HG02973 (cell line): ENCODE results near the gene CSK.

Experiments used
- ATAC-seq: cut with Tn5 transposase; IDR thresholded peaks from one replicate; pipeline ENCODE4 v1.9.1; 2021; ENCODE audit warnings: moderate library complexity; ENCODE audit not compliant: unreplicated experiment

The CSK gene

GRCh38 chr15:74786551-74787165 lies 4.8 kb downstream of the CSK start:
- no peak for ATAC-seq

- peak; percentile 36 for ATAC-seq
These were observed 5.6 kb downstream of the CSK start for GRCh38 chr15:74787251-74788041.

DNA sequence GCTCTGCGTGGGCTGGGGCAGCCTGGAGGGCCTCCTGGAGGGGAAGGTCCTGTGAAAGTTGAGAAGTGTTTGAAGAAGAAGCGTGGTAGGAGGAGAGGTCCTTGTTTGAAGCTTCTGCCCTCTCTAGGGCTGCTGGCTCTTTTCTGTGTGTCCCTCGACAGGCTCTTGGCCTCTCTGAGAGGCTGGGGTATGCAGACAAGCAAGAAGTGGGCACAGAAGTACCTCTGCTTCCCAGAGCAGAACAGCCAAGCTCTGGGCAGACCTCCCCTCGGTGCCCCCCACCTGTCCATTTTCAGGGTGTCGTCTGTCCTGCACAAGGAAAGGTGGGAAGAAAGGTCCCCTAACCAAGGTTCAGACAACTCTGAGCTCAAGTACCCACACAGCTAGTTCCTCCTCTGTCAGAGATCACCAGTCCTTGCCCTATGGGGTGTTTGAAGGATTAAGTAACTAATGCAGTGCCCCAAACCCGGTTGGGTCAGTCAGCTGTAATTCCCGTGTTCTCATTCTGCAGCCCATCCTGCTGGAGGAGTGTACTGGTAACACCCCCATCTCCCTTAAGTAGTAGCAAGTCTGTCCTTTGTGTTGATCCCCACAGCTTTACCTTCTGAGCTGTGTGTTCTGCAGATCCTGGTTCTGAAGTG lies 6.3 kb downstream of the CSK start:
- no peak for ATAC-seq

GRCh38 chr15:74788683-74789151 lies 6.8 kb downstream of the CSK start:
- ATAC-seq = no peak

DNA sequence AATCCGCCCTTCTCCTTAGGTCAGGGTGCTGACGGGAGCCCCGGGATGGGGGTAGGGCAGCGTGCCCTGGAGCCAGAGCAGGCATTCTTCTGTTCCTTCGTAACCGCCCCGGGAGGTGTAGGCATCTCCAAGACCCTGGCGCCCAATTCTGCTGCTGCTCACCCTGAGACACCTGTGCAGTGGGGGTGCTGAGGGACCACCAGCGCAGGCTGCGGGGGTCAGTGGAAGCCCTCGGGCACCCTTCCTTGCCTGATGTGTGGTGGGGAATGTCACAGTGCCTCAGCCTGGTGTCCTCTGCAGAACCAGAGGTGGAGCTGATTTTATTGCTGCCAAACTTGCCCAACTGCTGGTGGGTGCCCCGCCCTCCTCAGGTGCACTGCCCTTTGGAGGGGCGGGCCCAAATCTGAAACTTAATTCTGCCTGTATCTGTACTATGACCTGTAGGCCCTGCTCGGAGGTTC lies 7.3 kb downstream of the CSK start:
- ATAC-seq = no peak

- ATAC-seq = no peak
These were observed 7.8 kb downstream of the CSK start for GRCh38 chr15:74789741-74790079.

- no peak for ATAC-seq
These were observed 8.4 kb downstream of the CSK start for GRCh38 chr15:74790080-74790916.

DNA sequence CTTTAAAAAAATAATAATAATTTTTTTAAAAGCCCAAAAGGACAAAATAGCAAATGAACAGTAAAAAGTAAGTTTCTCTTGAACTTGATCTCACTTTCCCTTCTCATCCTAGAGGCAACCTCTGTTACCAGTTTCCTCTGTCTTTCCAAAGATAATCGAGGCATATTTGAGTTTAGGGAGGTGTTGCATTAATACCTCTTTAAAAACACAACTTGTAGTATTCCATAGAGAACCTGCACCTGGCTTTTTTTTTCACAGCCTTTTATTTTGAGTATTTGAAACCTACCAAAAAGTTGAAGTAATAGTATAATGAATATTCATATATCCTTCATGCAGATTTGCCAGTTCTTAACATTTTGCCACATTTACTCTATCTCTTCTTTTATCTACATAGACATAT lies 9.1 kb downstream of the CSK start:
- ATAC-seq = no peak

DNA sequence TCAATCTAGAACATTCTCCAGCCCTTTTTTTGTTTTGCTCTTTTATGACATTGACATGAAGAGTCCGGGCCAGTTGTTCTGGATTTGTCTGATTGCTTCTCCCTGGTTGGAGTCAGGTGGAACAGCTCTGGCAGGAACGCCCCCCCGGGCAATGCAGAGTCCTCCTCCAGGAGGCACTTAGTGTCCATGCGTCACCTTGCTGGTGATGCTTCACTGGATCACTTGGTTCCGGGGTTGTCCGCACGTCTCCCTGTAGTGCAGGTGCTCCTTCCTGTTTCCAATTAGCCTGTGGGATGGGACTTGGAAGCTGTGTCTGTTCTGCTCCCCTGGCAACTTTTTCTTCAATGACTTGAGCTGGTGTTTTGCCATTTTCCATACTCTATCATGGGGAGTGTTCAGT lies 9.8 kb downstream of the CSK start:
- no peak for ATAC-seq

DNA sequence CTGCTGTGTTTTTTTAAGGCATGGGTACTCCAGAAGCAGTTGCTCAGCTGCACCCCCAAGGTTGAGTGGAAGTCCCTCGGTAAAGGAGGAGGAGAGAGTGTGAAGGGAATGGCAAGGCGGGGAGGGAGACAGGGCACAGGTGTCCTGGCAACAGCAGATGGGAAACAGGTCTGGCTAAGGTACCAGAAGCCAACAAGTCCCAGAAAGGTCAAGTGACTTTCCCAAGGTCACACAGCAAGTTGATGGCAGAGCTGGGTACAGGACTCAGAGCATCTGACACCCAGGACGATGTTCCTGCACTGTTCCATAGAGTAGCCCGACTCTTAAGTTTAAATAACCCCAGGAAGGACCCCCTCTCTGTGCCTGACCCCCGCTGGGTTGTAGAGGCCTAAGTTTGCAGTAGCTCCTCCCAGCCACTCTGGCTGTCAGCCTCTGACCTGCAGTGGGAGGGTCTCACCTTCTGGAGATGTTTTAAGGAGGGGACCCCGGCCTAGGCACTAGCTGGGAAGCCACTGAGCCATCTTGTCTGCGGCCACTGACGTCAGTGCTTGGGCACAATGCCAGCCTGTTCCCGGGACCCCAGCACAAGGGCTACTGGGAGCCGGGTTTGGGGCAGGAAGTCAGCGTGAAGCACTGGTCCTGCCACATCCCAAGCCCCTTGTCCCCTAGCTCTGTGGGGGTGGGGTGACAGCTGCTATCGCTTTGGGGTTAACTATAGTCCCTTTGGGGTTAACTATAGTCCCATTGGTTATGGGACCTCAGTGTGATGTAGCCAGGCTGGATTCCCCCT lies 10.5 kb downstream of the CSK start:
- no peak for ATAC-seq

- no peak for ATAC-seq
These were observed 11.5 kb downstream of the CSK start for GRCh38 chr15:74793135-74794028.

DNA sequence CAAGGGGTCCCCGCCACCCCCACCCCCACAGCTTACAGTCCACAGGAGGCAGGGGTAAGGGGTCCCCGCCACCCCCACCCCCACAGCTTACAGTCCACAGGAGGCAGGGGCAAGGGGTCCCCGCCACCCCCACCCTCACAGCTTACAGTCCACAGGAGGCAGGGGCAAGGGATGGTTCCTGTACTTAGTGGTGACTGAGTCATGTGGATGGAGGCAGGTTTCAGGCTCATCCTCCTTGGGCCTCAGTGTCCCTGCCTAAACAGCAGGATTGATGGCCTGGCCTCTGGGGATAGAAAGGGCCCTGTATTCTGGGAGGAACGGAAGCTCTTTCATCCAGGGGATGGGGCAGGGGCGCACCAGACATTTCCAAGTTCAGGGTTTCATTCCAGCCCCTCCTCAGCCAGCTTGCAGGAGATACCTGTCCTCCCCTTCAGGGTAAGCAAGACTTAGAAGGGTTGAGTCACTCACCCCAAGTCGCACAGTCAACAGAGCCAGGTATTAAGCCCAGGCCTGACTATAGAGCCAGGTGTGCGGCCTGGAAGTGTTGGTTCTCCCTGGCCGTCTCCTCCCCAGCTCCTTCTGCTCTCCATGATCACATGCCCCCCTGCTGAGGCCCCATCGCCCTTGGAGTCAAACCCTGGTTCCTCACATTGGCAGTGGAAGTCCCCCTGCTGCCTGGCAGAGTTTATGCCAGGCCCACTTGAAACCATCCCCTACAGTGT lies 12.5 kb downstream of the CSK start:
- ATAC-seq = no peak

GRCh38 chr15:74794970-74795349 lies 13.1 kb downstream of the CSK start:
- ATAC-seq = no peak

- ATAC-seq = no peak
These were observed 14.2 kb downstream of the CSK start for GRCh38 chr15:74795966-74796625.

GRCh38 chr15:74798388-74799254 lies 16.7 kb downstream of the CSK start:
- no peak for ATAC-seq

DNA sequence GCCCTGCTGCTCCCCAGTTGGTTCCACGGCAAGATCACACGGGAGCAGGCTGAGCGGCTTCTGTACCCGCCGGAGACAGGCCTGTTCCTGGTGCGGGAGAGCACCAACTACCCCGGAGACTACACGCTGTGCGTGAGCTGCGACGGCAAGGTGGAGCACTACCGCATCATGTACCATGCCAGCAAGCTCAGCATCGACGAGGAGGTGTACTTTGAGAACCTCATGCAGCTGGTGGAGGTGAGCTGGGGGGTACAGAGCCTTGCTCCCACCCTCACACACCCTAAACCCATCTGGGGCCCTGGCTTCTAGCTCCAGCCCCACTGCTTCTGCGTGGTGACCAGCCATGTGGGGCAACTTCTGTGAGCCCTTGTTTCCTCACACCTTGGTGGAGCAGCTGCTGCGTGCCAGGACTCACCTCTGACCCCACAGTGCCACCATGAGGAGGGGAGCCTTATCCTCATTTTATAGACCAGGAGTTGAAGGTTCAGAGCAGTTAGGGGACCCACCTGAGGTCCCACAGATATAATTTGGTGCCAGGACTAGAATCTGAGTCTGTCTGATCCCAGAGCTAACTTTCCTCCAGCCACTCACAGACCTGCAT lies 17.5 kb downstream of the CSK start:
- no peak for ATAC-seq
